Caco-2 (cell line): Measurements from ENCODE around the gene ITGB1. TPM values are rescaled to one million over a fixed set of nuclear protein-coding genes. Genes with fewer than 3 reads are reported as not detected.

Experiments
- BruUV-seq: library from RNA; stranded (reverse); fragments of 400-500 nt; replicated peaks from 2 replicates; lab custom pipeline; 2021; lab: Mats Ljungman, UMichigan
- CTCF ChIA-PET: fragments of 300-600 bp; sonication (Branson Sonifier 250); formaldehyde crosslinking; loops from one replicate; lab custom pipeline; 2022; ENCODE audit warnings: antibody characterized with exemption; lab: Charles Lee
- POLR2A ChIA-PET: fragments of 300-600 bp; sonication (Branson Sonifier 250); formaldehyde crosslinking; loops from one replicate; lab custom pipeline; 2022; ENCODE audit warnings: antibody characterized with exemption; lab: Charles Lee
- DNase-seq, 2 experiments: peaks; one replicate each; pipeline versions ENCODE4 v3.0.0 to v3.0.0-alpha.2; 2020 to 2022
- H3K27me3 ChIP-seq: replicated peaks from 2 replicates; pipeline ENCODE4 v1.6.0; 2011; ENCODE audit warnings: low read length; ENCODE audit not compliant: control insufficient read depth, insufficient read depth
- H3K36me3 ChIP-seq: 2 replicates; pipeline ENCODE4 v1.5.1; 2011; ENCODE audit warnings: low read length; ENCODE audit not compliant: control insufficient read depth, insufficient read depth
- H3K4me1 ChIP-seq: fragments of 250-450 bp; sonication (Bioruptor Pico); 2 replicates; pipeline ENCODE4 v1.5.1; 2020; ENCODE audit warnings: mild to moderate bottlenecking
- H3K4me3 ChIP-seq: 2 replicates; pipeline ENCODE4 v1.5.1; 2011; ENCODE audit warnings: low read depth, mild to moderate bottlenecking, control low read depth, low read length
- H3K9me3 ChIP-seq: fragments of 250-450 bp; sonication (Bioruptor Pico); 2 replicates; pipeline ENCODE4 v1.5.1; 2020; ENCODE audit warnings: mild to moderate bottlenecking, moderate library complexity
- H3K27ac Mint-ChIP-seq: one replicate; pipeline ENCODE4 v1.8.0; 2022; ENCODE audit warnings: mixed read lengths; ENCODE audit not compliant: unreplicated experiment
- H3K27me3 Mint-ChIP-seq: one replicate; pipeline ENCODE4 v1.8.0; 2022; ENCODE audit warnings: mixed read lengths; ENCODE audit not compliant: insufficient read depth, unreplicated experiment
- H3K36me3 Mint-ChIP-seq: one replicate; pipeline ENCODE4 v1.8.0; 2022; ENCODE audit warnings: mild to moderate bottlenecking, mixed read lengths; ENCODE audit not compliant: insufficient read depth, unreplicated experiment
- H3K4me1 Mint-ChIP-seq: one replicate; pipeline ENCODE4 v1.8.0; 2022; ENCODE audit warnings: low read depth, mixed read lengths; ENCODE audit not compliant: unreplicated experiment
- H3K4me3 Mint-ChIP-seq: one replicate; pipeline ENCODE4 v1.8.0; 2022; ENCODE audit warnings: mild to moderate bottlenecking, moderate library complexity, mixed read lengths; ENCODE audit not compliant: unreplicated experiment
- H3K9me3 Mint-ChIP-seq: one replicate; pipeline ENCODE4 v1.8.0; 2022; ENCODE audit warnings: mixed read lengths; ENCODE audit not compliant: unreplicated experiment
- intact Hi-C: fragments of 100-400 bp; cut with micrococcal nuclease; formaldehyde crosslinking; loops from one replicate; pipeline ENCODE4 v1.10.0; 2022; ENCODE audit not compliant: unreplicated experiment
- total RNA-seq: library from RNA; stranded (reverse); gene quantifications from 2 replicates; pipeline ENCODE4 v1.2.3, GENCODE V29; 2022
- TF ChIP-seq, protein P1 (sequence below), 2 experiments: fragments of 200-600 bp in 1 of 2; IDR thresholded peaks; 1 replicate in 1 of 2; 2 replicates in 1 of 2; pipeline versions ENCODE4 v1.5.1 to v1.8.0; 2011 to 2022; ENCODE audit warnings: antibody characterized with exemption in 1 of 2, control low read depth in 1 of 2, inconsistent platforms in 1 of 2, low read depth in 1 of 2, low read length in 1 of 2, mild to moderate bottlenecking in 1 of 2, moderate library complexity in 1 of 2; ENCODE audit not compliant: insufficient read depth in 1 of 2, severe bottlenecking in 1 of 2, unreplicated experiment in 1 of 2

Gene ITGB1
- total RNA-seq, 1 experiment from 2014 or later, result 474 TPM

DNA sequence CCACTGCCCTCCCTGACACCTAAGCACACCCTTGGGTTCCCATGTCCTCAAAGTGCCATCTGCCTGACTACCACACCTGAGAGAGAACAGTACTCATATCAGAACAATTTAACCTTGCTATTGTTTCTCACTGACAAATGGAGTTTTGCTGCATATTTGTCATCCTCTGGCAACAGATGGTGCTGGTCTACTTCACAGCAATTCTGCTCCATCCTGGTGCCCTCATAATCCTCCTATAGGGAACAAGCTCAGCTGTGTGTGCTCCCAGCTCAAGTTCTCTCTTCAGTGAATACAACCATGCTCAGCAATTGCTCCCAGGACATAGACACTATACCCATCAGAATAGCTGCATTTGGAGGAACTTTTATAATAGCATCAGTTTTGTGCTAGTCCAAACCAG is 32.8 kb upstream of the ITGB1 start:
- TF ChIP-seq, protein P1, sequence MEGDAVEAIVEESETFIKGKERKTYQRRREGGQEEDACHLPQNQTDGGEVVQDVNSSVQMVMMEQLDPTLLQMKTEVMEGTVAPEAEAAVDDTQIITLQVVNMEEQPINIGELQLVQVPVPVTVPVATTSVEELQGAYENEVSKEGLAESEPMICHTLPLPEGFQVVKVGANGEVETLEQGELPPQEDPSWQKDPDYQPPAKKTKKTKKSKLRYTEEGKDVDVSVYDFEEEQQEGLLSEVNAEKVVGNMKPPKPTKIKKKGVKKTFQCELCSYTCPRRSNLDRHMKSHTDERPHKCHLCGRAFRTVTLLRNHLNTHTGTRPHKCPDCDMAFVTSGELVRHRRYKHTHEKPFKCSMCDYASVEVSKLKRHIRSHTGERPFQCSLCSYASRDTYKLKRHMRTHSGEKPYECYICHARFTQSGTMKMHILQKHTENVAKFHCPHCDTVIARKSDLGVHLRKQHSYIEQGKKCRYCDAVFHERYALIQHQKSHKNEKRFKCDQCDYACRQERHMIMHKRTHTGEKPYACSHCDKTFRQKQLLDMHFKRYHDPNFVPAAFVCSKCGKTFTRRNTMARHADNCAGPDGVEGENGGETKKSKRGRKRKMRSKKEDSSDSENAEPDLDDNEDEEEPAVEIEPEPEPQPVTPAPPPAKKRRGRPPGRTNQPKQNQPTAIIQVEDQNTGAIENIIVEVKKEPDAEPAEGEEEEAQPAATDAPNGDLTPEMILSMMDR (IDR thresholded peaks at IDR 0.05; ENCODE audit: insufficient read depth in 1 of 2, low read depth in 1 of 2, low read length in 1 of 2, severe bottlenecking in 1 of 2, unreplicated experiment in 1 of 2), result no peak
- Mint-ChIP-seq H3K9me3 (no peaks in the 10 kb centered on the region), H3K36me3 (no peaks in the 10 kb centered on the region), H3K4me3 (no peak overlapping the region), H3K4me1 (no peaks in the 10 kb centered on the region), H3K27me3 (no peaks in the 10 kb centered on the region), H3K27ac (no peak overlapping the region)
- no peak for DNase-seq
- intact Hi-C loops, result no loop called here
- Histone ChIP-seq H3K9me3 (no peaks in the 10 kb centered on the region), H3K36me3 (no peaks in the 10 kb centered on the region), H3K27me3 (no peaks in the 10 kb centered on the region), H3K4me1 (no peaks in the 10 kb centered on the region), H3K4me3 (no peak overlapping the region)
- BruUV-seq, result no TSS peak
- ChIA-PET CTCF (no interaction called here), POLR2A (no interaction called here)

DNA sequence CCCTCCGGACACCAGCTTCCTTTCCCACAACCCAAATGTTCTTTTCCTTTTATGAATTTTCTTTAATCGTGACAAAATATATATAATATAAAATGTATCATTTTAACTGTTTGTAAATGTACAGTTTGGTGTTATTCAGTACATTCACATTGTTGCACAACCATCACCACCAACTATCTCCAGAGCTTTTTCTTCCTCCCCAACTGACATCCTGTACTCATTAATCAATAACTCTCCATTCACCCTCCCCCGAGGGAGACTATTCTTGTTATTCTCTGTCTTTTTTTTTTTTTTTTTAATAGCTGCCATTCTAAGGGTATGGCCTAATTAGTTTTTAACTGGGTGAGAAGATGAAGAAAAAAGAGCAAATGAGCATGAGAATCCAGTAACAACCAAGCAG is 30.6 kb upstream of the ITGB1 start:
- no peaks in the 10 kb centered on the region for H3K36me3 Mint-ChIP-seq

DNA sequence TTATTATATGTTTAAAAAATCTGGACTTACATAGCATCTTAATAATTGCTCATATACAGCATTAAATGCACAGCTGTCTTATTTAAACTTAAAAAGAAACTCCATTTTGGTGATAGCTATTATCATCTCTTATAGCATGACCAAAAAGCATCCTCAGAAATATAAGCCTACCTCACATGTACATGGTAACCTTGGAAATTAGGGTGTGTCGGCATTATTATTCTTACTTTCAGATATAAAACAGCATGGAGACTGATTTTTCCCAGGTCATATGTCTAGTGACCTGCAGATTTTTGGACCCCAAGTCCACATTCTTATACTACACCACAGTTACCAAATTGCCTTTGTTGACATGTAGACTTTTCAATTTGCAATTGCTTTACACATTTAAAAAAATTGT is 29.1 kb upstream of the ITGB1 start:
- no TSS peak for BruUV-seq
- Mint-ChIP-seq H3K36me3 (no peaks in the 10 kb centered on the region), H3K4me1 (peaks cover 15% of the 10 kb centered on the region), H3K27me3 (no peaks in the 10 kb centered on the region), H3K4me3 (no peak overlapping the region), H3K9me3 (no peaks in the 10 kb centered on the region), H3K27ac (no peak overlapping the region)
- H3K27me3 ChIP-seq, result no peaks in the 10 kb centered on the region
- H3K36me3 ChIP-seq, result no peaks in the 10 kb centered on the region
- POLR2A ChIA-PET, result no interaction called here
- intact Hi-C loops, result no loop called here
- H3K4me1 ChIP-seq, result peaks cover 24% of the 10 kb centered on the region
- no peak for DNase-seq
- CTCF ChIA-PET, result no interaction called here
- no peak overlapping the region for H3K4me3 ChIP-seq
- TF ChIP-seq, protein P1 (IDR thresholded peaks at IDR 0.05; ENCODE audit: insufficient read depth in 1 of 2, low read depth in 1 of 2, low read length in 1 of 2, severe bottlenecking in 1 of 2, unreplicated experiment in 1 of 2), result no peak
- no peaks in the 10 kb centered on the region for H3K9me3 ChIP-seq

More for the DNA sequence above, 30.6 kb upstream of the ITGB1 start:
- TF ChIP-seq, protein P1 (IDR thresholded peaks at IDR 0.05; ENCODE audit: insufficient read depth in 1 of 2, low read depth in 1 of 2, low read length in 1 of 2, severe bottlenecking in 1 of 2, unreplicated experiment in 1 of 2), result no peak
- Histone ChIP-seq H3K36me3 (no peaks in the 10 kb centered on the region), H3K4me3 (no peak overlapping the region), H3K4me1 (peaks cover 10% of the 10 kb centered on the region), H3K9me3 (no peaks in the 10 kb centered on the region), H3K27me3 (no peaks in the 10 kb centered on the region)
- Mint-ChIP-seq H3K4me1 (peaks cover 7% of the 10 kb centered on the region), H3K27me3 (no peaks in the 10 kb centered on the region), H3K4me3 (no peak overlapping the region), H3K27ac (no peak overlapping the region), H3K9me3 (no peaks in the 10 kb centered on the region)
- BruUV-seq, result no TSS peak
- CTCF ChIA-PET, result interaction anchor here (0.6 kb wide), 1 partner anchor 22 kb away, joined by 3 read pairs; no protein-coding TSS in a partner anchor
- intact Hi-C loops, result no loop called here
- DNase-seq, result no peak
- POLR2A ChIA-PET, result no interaction called here
